ENCODE data around the gene ABI3. TPM values are rescaled to one million over a fixed set of nuclear protein-coding genes. Genes with fewer than 3 reads are reported as not detected.

Gene ABI3
- total and polyA plus RNA-seq, 9 of the 15 experiments (the other 6 are each of a cell fraction or from before 2014, with no cell fraction given): not detected

DNA sequence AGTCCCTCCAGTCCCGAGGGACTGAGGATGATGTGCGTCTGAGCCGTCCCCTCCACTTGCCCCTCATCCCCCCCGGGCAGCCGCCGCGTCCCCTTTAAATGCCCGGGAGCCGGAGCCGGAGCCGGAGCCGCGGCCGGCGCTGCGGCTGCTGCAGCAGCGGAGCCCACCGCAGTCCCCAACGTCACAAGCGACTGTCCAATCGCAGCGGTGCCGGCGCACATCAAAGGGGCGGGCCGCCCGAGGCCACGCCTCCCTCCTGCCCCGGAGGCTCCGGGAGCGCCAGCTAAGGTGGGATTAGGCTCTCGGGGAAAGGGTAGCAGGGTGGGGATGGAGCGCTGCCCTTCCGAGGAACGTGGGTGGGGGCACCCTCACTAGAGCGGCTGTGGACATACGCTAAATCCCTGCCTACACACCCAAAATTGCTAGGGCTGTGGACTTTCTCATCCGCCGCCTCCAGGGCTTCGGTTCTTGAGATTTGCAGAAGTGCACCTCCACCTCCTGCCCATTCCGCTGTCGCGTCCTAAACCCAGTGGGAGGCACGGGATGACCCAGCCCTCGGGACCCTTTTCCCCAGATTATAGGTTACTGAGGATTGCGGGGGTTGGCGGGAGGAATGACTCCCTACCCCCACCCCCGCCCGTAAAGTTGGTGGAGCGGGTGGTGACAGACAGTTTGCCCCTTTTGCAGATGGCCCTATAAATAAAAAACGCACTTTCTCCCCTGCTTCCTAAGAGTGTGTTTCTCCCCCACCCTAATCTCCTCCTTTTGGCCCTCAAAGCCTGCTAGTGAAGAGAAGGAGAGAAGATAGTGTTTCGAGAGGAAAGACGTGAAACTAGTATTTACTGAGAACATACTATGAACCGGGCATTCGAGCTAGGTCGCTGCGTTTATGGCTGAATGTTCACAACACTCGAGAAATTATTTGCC lies 20.4 kb downstream of the ABI3 start, which contains the start of gene PHOSPHO1 (continued):
- TF ChIP-seq SAFB (IDR thresholded peaks at IDR 0.05; ENCODE audit: borderline replicate concordance, low read depth, low read length): no peak
- TF ChIP-seq RFX1 (IDR thresholded peaks at IDR 0.05): no peak
- peak; percentile 88 for TF ChIP-seq TCF7L2 (IDR thresholded peaks at IDR 0.05; ENCODE audit: low read depth, low read length)
- no peak for TF ChIP-seq KDM4B (IDR thresholded peaks at IDR 0.05; ENCODE audit: borderline replicate concordance in 2 of 2, low read depth in 1 of 2)
- TF ChIP-seq TBL1XR1 (IDR thresholded peaks at IDR 0.05; ENCODE audit: low read length in 2 of 2): no peak
- TF ChIP-seq JUNB (CRISPR knock-in tag; conservative IDR thresholded peaks at IDR 0.05): no peak
- no peak for TF ChIP-seq MCM3 (IDR thresholded peaks at IDR 0.05)
- TF ChIP-seq POLR2G (IDR thresholded peaks at IDR 0.05; ENCODE audit: low read depth, low read length): 0 out of 2 replicates have a peak, but pooled peaks have one; percentile 17
- peak; percentile 43 for TF ChIP-seq EGR1 (conservative IDR thresholded peaks at IDR 0.05)
- peak; percentile 48; the same call in 1 of the 2 replicates for TF ChIP-seq L3MBTL2 (IDR thresholded peaks at IDR 0.05)
- TF ChIP-seq NONO (IDR thresholded peaks at IDR 0.05; ENCODE audit: low read depth in 2 of 2, low read length in 1 of 2): no peak
- no peak for TF ChIP-seq MEF2A (IDR thresholded peaks at IDR 0.05; ENCODE audit: control insufficient read depth, low read depth, low read length)
- TF ChIP-seq CAMTA2 (CRISPR knock-in tag; conservative IDR thresholded peaks at IDR 0.05): no peak
- TF ChIP-seq XRCC3 (IDR thresholded peaks at IDR 0.05): no peak
- TF ChIP-seq, protein P1, sequence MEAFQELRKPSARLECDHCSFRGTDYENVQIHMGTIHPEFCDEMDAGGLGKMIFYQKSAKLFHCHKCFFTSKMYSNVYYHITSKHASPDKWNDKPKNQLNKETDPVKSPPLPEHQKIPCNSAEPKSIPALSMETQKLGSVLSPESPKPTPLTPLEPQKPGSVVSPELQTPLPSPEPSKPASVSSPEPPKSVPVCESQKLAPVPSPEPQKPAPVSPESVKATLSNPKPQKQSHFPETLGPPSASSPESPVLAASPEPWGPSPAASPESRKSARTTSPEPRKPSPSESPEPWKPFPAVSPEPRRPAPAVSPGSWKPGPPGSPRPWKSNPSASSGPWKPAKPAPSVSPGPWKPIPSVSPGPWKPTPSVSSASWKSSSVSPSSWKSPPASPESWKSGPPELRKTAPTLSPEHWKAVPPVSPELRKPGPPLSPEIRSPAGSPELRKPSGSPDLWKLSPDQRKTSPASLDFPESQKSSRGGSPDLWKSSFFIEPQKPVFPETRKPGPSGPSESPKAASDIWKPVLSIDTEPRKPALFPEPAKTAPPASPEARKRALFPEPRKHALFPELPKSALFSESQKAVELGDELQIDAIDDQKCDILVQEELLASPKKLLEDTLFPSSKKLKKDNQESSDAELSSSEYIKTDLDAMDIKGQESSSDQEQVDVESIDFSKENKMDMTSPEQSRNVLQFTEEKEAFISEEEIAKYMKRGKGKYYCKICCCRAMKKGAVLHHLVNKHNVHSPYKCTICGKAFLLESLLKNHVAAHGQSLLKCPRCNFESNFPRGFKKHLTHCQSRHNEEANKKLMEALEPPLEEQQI (IDR thresholded peaks at IDR 0.05): no peak
- TF ChIP-seq PHF20 (IDR thresholded peaks at IDR 0.05; ENCODE audit: partially characterized antibody): no peak
- TF ChIP-seq KDM2B (CRISPR knock-in tag; IDR thresholded peaks at IDR 0.05): 0 out of 2 replicates have a peak, but pooled peaks have one; percentile 45
- TF ChIP-seq ZNF644 (tag; IDR thresholded peaks at IDR 0.05; ENCODE audit: low read depth): no peak
- TF ChIP-seq, protein P2, sequence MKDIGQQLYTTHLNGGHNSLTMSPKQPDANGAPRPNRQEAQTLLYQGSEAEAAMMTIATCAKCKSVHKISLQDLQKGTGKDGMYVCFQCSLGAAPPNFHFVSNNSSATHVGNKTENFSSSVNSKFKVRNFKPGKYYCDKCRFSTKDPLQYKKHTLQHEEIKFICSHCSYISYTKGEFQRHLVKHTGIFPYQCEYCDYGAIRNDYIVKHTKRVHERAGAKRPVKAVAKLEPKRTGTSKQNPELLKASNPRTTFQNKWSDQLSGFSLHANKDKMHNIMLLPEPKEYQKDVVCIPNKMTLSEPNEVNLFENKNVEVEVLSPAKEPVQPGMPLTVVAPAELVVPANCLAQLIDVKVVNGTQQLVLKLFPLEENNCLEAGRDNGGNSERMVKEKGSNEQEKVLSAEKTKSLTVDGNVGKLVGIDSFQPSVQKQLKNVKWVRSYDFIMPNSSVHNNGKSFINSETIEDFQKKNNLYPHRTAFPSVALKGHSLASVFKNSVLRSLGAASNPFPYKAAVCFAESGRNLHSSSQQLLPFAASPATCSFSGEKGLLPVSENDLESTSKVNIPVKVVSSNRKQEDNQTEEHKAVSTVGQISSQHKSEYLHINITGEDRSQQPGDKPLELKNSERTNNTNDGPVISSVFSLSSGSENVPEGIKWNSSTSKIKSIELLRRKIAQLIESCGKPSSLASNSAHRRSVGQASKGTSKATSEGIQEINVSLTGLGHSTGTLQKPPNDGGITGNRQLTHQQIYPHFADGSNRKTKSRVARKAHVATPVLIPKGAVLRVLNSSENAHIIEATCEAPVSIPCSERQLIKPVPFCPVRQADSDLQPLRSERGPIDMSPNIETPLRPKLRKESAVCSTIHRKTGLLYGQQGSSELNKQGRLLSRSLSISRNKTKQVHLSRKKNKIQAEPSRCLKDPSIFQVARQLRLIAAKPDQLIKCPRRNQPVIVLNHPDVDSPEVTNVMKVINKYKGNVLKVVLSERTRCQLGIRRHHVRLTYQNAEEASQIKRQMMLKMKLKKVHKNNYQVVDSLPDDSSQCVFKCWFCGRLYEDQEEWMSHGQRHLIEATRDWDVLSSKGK (CRISPR knock-in tag; IDR thresholded peaks at IDR 0.05): no peak
- no peak for TF ChIP-seq ZSCAN32 (CRISPR knock-in tag; IDR thresholded peaks at IDR 0.05)
- TF ChIP-seq MAZ (CRISPR knock-in tag; conservative IDR thresholded peaks at IDR 0.05 in 1 of 2, IDR thresholded peaks at IDR 0.05 in 1 of 2): 0 out of 4 replicates have a peak, but pooled peaks of 1 of the 2 experiments have one; percentile 18
- TF ChIP-seq ZFPM2 (CRISPR knock-in tag; IDR thresholded peaks at IDR 0.05): no peak

Measured in K562 (cell line).